OCI-LY7 (cell line): ENCODE results near the gene CD164L2. TPM values are rescaled to one million over a fixed set of nuclear protein-coding genes. Genes with fewer than 3 reads are reported as not detected.
A peak's percentile ranks its signal among the peaks of the same experiment; 100 is the strongest.

ENCODE experiments used
- BruUV-seq: library from RNA; stranded (reverse); fragments of 400-500 nt; replicated peaks from 2 replicates; lab custom pipeline; 2021; lab: Mats Ljungman, UMichigan
- CTCF ChIA-PET: fragments of 300-600 bp; sonication (Branson Sonifier 250); formaldehyde crosslinking; loops from one replicate; lab custom pipeline; 2022; ENCODE audit warnings: antibody characterized with exemption; ENCODE audit not compliant: unreplicated experiment; lab: Charles Lee
- POLR2A ChIA-PET: fragments of 300-600 bp; sonication (Branson Sonifier 250); formaldehyde crosslinking; loops from one replicate; lab custom pipeline; 2022; ENCODE audit warnings: antibody characterized with exemption; lab: Charles Lee
- DNase-seq: peaks from one replicate; pipeline ENCODE4 v3.0.0-alpha.2; 2015; ENCODE audit warnings: low spot score
- H2AFZ ChIP-seq: fragments of 200-600 bp; sonication (generic), shearing (Covaris generic); 2 replicates; pipeline ENCODE4 v1.6.1; 2014; ENCODE audit warnings: mild to moderate bottlenecking, antibody characterized with exemption, low read length, moderate library complexity
- H3K27ac ChIP-seq: fragments of 200-600 bp; sonication (generic); 2 replicates; pipeline ENCODE4 v1.5.1; 2014; ENCODE audit warnings: mixed run types, low read depth, mild to moderate bottlenecking, moderate library complexity, low read length, inconsistent platforms; ENCODE audit not compliant: poor library complexity, severe bottlenecking
- H3K36me3 ChIP-seq: fragments of 200-600 bp; sonication (generic); 2 replicates; pipeline ENCODE4 v1.6.1; 2014; ENCODE audit warnings: mild to moderate bottlenecking, antibody characterized with exemption, low read length, moderate library complexity, mixed read lengths; ENCODE audit not compliant: insufficient read depth
- H3K4me1 ChIP-seq: fragments of 200-600 bp; sonication (generic); 2 replicates; pipeline ENCODE4 v1.5.1; 2014; ENCODE audit warnings: mild to moderate bottlenecking, low read length; ENCODE audit not compliant: insufficient read depth, poor library complexity, severe bottlenecking
- H3K4me2 ChIP-seq: fragments of 200-600 bp; sonication (generic); 2 replicates; pipeline ENCODE4 v1.6.1; 2014; ENCODE audit warnings: mild to moderate bottlenecking, low read length
- H3K4me3 ChIP-seq: fragments of 200-600 bp; sonication (generic); 2 replicates; pipeline ENCODE4 v1.5.1; 2014; ENCODE audit warnings: mild to moderate bottlenecking, low read depth, low read length; ENCODE audit not compliant: poor library complexity, severe bottlenecking
- H3K79me2 ChIP-seq: fragments of 200-600 bp; sonication (generic); 2 replicates; pipeline ENCODE4 v1.6.1; 2016; ENCODE audit warnings: low read depth, mild to moderate bottlenecking, low read length, moderate library complexity, mixed read lengths; ENCODE audit not compliant: insufficient read depth
- H3K9me2 ChIP-seq: fragments of 200-600 bp; sonication (generic); 2 replicates; pipeline ENCODE4 v1.6.1; 2016; ENCODE audit warnings: mild to moderate bottlenecking, low read length, mixed read lengths; ENCODE audit not compliant: insufficient read depth
- H3K9me3 ChIP-seq: fragments of 200-600 bp; sonication (generic); 2 replicates; pipeline ENCODE4 v1.6.1; 2014; ENCODE audit warnings: mild to moderate bottlenecking, mixed run types, low read length, mixed read lengths
- H4K20me1 ChIP-seq: fragments of 200-600 bp; sonication (generic); 2 replicates; pipeline ENCODE4 v1.6.1; 2014; ENCODE audit warnings: mild to moderate bottlenecking, antibody characterized with exemption, low read length, moderate library complexity, mixed read lengths; ENCODE audit not compliant: insufficient read depth
- EZH2phosphoT487 ChIP-seq: fragments of 200-600 bp; sonication (generic); IDR thresholded peaks from 2 replicates; pipeline ENCODE4 v1.6.1; 2018; ENCODE audit warnings: low read depth, borderline replicate concordance, mild to moderate bottlenecking, mixed run types, antibody characterized with exemption, low read length, moderate library complexity, mixed read lengths
- intact Hi-C: fragments of 100-400 bp; cut with micrococcal nuclease; formaldehyde crosslinking; loops from one replicate; pipeline ENCODE4 v1.10.0; 2022; ENCODE audit not compliant: unreplicated experiment
- total RNA-seq, 2 experiments: library from RNA; depleted of rRNA in 1 of 2; stranded (reverse); fragments of >200 nt in 1 of 2; shearing (Covaris generic) in 1 of 2; gene quantifications; 2 replicates each; pipeline ENCODE4 v1.2.3, GENCODE V29; 2014 to 2022
- TF ChIP-seq, protein P1 (sequence below): fragments of 200-600 bp; sonication (generic); conservative IDR thresholded peaks from 2 replicates; pipeline ENCODE4 v1.5.1; 2014; ENCODE audit warnings: mild to moderate bottlenecking, antibody characterized with exemption, low read length, moderate library complexity, mixed read lengths

The CD164L2 gene
- total RNA-seq, 2 experiments from 2014 or later = not detected

- Histone ChIP-seq H3K4me3 (no peak overlapping the region), H2AFZ (no peak overlapping the region), H3K9me2 (no peaks in the 10 kb centered on the region), H3K4me2 (no peak overlapping the region), H3K79me2 (0 out of 2 replicates have a peak, but pooled peaks cover 3% of the 10 kb centered on the region), H3K9me3 (no peaks in the 10 kb centered on the region), H4K20me1 (no peaks in the 10 kb centered on the region), H3K4me1 (peaks cover 34% of the 10 kb centered on the region), H3K36me3 (peaks cover 84% of the 10 kb centered on the region), H3K27ac (peak overlapping the region; percentile 25)
- ChIA-PET CTCF (interaction anchor here (0.7 to 1.6 kb wide), 8 partner anchors 13 to 190 kb away, joined by 3 to 7 read pairs (median 3); no protein-coding TSS in a partner anchor), POLR2A (interaction anchor here (0.9 to 1.0 kb wide), 3 partner anchors 14 to 246 kb away, joined by 3 to 7 read pairs (median 3); no protein-coding TSS in a partner anchor)
- TF ChIP-seq, protein P1, sequence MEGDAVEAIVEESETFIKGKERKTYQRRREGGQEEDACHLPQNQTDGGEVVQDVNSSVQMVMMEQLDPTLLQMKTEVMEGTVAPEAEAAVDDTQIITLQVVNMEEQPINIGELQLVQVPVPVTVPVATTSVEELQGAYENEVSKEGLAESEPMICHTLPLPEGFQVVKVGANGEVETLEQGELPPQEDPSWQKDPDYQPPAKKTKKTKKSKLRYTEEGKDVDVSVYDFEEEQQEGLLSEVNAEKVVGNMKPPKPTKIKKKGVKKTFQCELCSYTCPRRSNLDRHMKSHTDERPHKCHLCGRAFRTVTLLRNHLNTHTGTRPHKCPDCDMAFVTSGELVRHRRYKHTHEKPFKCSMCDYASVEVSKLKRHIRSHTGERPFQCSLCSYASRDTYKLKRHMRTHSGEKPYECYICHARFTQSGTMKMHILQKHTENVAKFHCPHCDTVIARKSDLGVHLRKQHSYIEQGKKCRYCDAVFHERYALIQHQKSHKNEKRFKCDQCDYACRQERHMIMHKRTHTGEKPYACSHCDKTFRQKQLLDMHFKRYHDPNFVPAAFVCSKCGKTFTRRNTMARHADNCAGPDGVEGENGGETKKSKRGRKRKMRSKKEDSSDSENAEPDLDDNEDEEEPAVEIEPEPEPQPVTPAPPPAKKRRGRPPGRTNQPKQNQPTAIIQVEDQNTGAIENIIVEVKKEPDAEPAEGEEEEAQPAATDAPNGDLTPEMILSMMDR = peak; percentile 95
- TF ChIP-seq EZH2phosphoT487 = no peak
- intact Hi-C loops = loop anchor here (2.0 to 5.0 kb wide), 3 partner anchors 72 to 186 kb away; partner anchors contain the start of gene AHDC1
- DNase-seq = peak; percentile 81
- TSS peak; percentile 9 for BruUV-seq
Observed at GRCh38 chr1:27416387-27417111, 33.4 kb upstream of the CD164L2 start.

DNA sequence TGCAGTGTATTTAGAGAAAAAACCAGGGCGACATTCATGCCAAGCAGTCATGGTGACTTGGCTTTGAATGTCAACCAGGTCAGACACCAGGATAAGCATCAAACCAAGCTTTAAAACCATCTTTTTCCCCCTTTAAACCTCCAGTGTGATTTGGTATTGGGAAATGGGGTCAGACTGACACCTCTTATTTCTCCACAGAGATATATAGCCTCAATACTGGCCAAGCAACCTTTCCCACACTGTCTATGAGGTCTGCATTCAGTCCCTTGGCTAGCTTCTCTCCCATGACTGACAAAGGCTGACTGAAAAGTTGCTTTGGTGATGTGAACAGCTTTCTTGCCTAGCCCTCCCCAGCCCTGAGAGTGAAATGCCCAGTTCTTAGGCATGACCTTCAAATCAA is 31.0 kb upstream of the CD164L2 start:
- CTCF ChIA-PET = interaction anchor here (1.3 kb wide), 1 partner anchor 14 kb away, joined by 3 read pairs; no protein-coding TSS in a partner anchor
- DNase-seq = no peak

More for the DNA sequence above, 31.0 kb upstream of the CD164L2 start:
- POLR2A ChIA-PET = interaction anchor here (1.2 kb wide), 1 partner anchor 10 kb away, joined by 3 read pairs; no protein-coding TSS in a partner anchor
- Histone ChIP-seq H3K4me2 (no peak overlapping the region), H2AFZ (no peak overlapping the region), H3K9me2 (no peaks in the 10 kb centered on the region), H3K27ac (no peak overlapping the region), H3K79me2 (no peaks in the 10 kb centered on the region), H3K4me3 (no peak overlapping the region), H3K36me3 (peaks cover 97% of the 10 kb centered on the region), H3K4me1 (peaks cover 22% of the 10 kb centered on the region), H4K20me1 (no peaks in the 10 kb centered on the region), H3K9me3 (no peaks in the 10 kb centered on the region)
- TF ChIP-seq, protein P1 = no peak
- no peak for TF ChIP-seq EZH2phosphoT487
- intact Hi-C loops = no loop called here
- no TSS peak for BruUV-seq
